IgD-negative memory B cell (primary cell): ENCODE data around the gene MTERF4. TPM values are rescaled to one million over a fixed set of nuclear protein-coding genes. Genes with fewer than 3 reads are reported as not detected.

Source experiments
- H3K27ac Mint-ChIP-seq, 3 donors: one replicate each; pipeline ENCODE4 v1.8.0; 2020 to 2022; ENCODE audit warnings: mild to moderate bottlenecking in 3 of 3, mixed read lengths in 3 of 3, moderate library complexity in 1 of 3
- H3K27me3 Mint-ChIP-seq: one replicate; pipeline ENCODE4 v1.8.0; 2021; ENCODE audit warnings: mixed read lengths
- H3K36me3 Mint-ChIP-seq: one replicate; pipeline ENCODE4 v1.8.0; 2020; ENCODE audit warnings: mild to moderate bottlenecking, mixed read lengths
- H3K4me1 Mint-ChIP-seq, 3 donors: one replicate each; pipeline ENCODE4 v1.8.0; 2020 to 2022; ENCODE audit warnings: mixed read lengths in 3 of 3, mild to moderate bottlenecking in 1 of 3
- H3K4me3 Mint-ChIP-seq, 4 donors: one replicate each; pipeline ENCODE4 v1.8.0; 2020 to 2022; ENCODE audit warnings: mild to moderate bottlenecking in 4 of 4, mixed read lengths in 4 of 4, moderate library complexity in 3 of 4
- H3K9me3 Mint-ChIP-seq, 3 donors: one replicate each; pipeline ENCODE4 v1.8.0; 2020 to 2021; ENCODE audit warnings: mixed read lengths in 3 of 3, mild to moderate bottlenecking in 1 of 3
- polyA plus RNA-seq: library from polyadenylated mRNA; unstranded; fragments of 300-500 nt; fragmentation: Illumina TruSeq; gene quantifications from one replicate; pipeline ENCODE4 v1.2.3, GENCODE V29; 2021

Gene MTERF4
- polyA plus RNA-seq, 1 donor from 2014 or later = 65.6 TPM

DNA sequence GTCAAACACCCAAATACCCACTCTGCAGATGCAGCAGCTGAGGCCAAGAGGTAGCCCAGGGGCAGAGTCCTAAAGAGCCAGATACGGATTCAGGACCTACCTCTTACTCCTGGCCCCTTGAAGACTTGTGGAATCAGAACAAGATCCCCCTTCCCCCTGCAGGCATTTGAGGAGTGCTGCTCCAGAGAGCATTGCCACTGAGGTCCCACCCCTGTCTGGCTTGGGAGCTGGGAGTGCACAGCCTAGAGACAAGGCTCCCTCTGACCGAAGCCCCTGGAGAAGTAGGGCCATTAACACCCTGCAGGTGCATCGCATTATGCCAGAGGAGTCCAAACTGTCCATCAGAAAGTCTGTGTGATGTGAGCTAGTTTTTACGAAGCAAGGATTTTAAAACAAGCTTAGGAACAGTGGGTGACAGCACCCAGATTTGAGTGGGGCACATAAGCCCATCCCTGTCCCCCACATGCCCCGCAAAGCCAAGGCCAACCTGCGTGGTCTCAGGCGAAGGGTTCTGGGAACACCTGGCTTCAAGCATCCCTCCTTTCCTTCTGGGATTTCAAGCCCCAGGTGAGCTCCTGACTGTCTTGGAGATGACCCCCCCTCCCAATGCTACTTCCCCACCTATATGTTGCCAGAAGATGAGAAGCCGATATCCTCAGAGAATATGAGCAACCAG lies 48.4 kb downstream of the MTERF4 start:
- Mint-ChIP-seq H3K27me3 (no peaks in the 10 kb centered on the region), H3K4me3 (no peak overlapping the region), H3K36me3 (peaks cover 7% of the 10 kb centered on the region), H3K4me1 (peaks cover 0 to 5% (median 3%) of the 10 kb centered on the region in 3 donors), H3K9me3 (no peaks in the 10 kb centered on the region), H3K27ac (peak overlapping the region in 2 of 3 donors; percentile 34 to 50)

DNA sequence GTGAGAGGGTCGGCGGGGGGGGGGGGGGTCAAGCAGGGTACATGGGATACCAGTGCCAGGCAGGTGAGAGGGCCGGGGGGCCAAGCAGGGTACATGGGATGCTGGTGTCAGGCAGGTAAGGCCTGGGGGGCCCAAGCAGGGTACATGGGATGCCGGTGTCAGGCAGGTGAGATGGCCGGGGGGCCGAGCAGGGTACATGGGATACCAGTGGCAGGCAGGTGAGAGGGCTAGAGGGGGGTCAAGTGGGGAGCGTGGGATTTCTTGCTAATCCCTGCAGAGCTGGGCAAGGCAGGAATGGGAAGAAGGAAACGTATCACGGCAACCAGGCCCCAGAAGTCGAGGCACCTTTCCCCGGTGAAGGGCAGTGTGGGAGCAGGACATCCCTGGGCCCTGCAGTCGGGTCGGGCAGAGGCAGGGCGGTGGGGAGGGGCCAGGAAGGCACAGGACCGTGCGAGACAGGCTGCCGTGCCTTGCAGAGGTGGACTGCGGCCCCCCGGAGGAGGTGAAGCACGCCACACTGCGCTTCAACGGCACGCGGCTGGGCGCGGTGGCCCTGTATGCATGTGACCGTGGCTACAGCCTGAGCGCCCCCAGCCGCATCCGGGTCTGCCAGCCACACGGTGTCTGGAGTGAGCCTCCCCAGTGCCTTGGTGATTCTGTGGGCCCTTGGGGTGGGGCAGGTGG lies 49.3 kb downstream of the MTERF4 start:
- Mint-ChIP-seq H3K36me3 (peaks cover 7% of the 10 kb centered on the region), H3K27ac (no peak overlapping the region), H3K9me3 (no peaks in the 10 kb centered on the region), H3K4me1 (peaks cover 0 to 4% (median 2%) of the 10 kb centered on the region in 3 donors), H3K4me3 (no peak overlapping the region), H3K27me3 (no peaks in the 10 kb centered on the region)

DNA sequence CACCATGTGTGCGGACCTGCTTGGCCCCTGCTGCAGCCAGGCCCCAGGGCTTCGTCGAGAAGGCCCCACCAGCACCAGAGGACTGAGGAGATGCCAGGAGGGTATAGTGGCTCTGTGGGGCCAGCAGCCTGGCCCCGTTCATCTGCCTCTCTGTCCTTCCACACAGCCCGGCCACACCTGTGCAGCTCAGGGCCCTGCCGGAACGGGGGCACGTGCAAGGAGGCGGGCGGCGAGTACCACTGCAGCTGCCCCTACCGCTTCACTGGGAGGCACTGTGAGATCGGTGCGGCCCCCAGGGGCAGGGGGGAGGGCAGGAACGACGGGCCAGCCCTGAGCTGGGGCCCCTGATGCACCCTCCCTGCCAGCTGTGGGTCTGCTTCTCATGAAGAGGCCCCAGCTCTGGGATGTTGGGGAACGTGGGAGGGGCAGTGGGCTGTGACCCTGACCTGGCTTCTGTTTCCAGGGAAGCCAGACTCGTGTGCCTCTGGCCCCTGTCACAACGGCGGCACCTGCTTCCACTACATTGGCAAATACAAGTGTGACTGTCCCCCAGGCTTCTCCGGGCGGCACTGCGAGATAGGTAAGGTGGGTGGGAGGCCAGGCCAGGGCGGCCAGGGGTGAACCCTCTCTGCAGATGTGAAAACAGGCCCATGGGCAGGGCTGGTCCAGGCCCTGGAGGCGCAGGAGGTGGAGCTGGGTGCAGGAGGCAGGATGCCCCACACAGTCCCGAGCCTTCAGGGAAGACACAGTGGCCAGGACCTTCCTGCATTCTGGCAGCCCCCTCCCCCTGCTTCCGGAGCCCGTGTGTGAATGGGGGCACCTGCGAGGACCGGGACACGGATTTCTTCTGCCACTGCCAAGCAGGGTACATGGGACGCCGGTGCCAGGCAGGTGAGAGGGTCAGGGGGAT lies 50.3 kb downstream of the MTERF4 start:
- H3K27ac Mint-ChIP-seq = peak overlapping the region in 1 of 3 donors; percentile 39
- peaks cover 7% of the 10 kb centered on the region for H3K36me3 Mint-ChIP-seq
- peaks cover 0 to 3% (median 0%) of the 10 kb centered on the region in 3 donors for H3K4me1 Mint-ChIP-seq
- no peaks in the 10 kb centered on the region for H3K9me3 Mint-ChIP-seq
- no peaks in the 10 kb centered on the region for H3K27me3 Mint-ChIP-seq
- no peak overlapping the region for H3K4me3 Mint-ChIP-seq

DNA sequence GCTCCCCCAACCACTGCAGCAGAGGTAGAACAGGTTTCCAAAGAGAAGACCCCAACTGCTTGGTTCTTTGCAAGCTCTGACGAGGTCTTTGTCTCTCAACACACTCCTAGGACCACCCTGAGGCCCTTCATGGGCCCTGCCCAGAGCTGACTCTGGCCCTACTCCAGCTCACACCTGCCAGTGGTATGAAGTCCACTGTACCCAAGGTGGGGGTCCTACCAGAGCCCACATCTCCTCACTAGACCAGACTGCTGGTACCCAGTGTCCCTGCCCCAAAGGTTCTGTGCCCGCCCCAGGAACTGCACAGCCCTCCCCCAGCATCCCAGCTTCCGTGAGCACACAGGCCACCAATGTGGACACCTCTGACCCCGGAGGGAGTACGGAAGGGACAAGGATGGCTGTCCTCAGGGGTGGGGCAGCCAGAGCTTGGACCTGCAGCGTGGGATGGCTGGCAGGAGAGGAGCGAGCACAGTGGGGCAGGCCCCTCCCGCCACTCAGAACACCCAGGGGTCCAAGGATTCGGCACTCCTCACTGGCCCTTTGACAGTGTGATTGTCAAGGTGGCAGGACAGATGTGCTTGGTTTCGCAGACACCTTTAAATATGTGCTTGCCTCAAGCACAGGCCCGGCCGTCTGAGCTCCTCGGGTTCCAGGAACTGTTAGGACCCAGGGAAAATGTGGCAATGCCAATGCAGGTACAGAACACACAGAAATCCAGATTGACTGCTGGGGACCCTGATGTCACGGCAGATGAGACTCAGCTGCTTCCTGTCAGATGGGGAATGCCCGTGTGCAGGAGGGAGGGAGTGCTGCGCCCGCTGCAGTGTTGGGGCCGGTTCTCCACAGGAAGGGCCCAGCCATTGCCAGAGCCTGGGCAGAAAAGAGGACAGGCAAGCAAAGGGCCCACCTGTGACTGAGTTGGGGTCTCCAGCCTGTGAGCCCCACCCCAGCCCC lies 51.2 kb downstream of the MTERF4 start:
- H3K36me3 Mint-ChIP-seq = peaks cover 10% of the 10 kb centered on the region
- peak overlapping the region in 2 of 3 donors; percentile 39 to 74 for H3K27ac Mint-ChIP-seq
- H3K9me3 Mint-ChIP-seq = no peaks in the 10 kb centered on the region
- H3K27me3 Mint-ChIP-seq = no peaks in the 10 kb centered on the region
- H3K4me3 Mint-ChIP-seq = no peak overlapping the region
- H3K4me1 Mint-ChIP-seq = peaks cover 0 to 3% (median 0%) of the 10 kb centered on the region in 3 donors

DNA sequence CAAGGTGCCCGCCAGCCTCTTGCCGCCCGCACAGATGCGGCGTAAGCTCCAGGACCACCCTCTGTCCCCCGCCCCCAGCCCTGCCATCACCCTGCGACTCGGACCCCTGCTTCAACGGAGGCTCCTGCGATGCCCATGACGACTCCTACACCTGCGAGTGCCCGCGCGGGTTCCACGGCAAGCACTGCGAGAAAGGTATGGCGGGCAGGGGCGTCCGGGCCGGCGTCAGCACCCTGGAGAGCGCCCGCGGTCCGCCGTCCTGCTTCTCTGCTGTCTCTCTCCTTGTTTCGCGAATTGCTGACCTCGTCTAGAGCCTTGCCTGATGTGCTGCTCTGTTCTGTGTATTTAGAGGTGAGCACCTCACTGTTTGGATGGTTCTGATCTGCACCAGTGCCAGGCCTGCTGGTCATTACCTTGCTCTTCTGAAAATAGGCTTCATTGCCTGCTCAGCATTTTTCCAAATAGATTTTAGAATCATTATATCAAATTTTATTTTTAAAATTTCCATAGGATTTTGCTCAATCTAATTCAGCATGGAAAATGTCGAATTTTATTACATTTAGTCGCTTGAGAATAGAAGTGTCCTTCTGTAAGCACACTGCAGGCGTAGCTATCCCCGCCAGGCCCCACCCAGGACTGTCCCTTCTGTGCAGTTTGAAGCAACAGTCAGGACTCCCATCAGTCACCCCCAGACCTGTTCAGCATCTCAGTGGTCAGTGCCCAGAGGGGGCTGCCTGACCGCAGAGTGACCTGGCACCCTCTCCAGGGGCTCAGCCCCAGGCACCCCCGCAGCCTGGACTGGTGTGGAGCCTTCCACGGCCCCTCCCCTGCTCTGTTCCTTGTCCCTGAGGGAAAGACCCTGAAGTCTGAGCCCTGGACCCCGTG lies 52.1 kb downstream of the MTERF4 start:
- H3K27ac Mint-ChIP-seq = no peak overlapping the region
- H3K4me3 Mint-ChIP-seq = peak overlapping the region in 1 of 4 donors; percentile 30
- peaks cover 12% of the 10 kb centered on the region for H3K36me3 Mint-ChIP-seq
- H3K27me3 Mint-ChIP-seq = no peaks in the 10 kb centered on the region
- H3K9me3 Mint-ChIP-seq = peaks cover 0 to 3% (median 0%) of the 10 kb centered on the region in 3 donors
- H3K4me1 Mint-ChIP-seq = peaks cover 0 to 3% (median 0%) of the 10 kb centered on the region in 3 donors

DNA sequence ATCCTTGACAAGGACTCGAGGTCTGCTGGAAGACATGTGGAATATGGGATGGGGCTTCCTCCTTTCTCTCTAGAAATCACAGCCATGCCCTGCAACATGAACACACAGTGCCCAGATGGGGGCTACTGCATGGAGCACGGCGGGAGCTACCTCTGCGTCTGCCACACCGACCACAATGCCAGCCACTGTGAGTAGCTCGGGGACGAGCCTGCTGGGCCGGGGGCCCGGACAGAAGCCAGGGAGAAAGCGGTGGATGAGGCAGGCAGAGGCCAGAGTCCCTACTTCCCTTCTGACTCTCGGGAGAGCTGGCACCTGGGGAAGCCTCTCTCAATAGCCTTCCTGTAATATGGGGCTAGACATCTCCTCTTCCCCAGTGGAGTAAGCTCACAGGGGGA lies 53.1 kb downstream of the MTERF4 start:
- peak overlapping the region in 1 of 4 donors; percentile 12 for H3K4me3 Mint-ChIP-seq
- H3K36me3 Mint-ChIP-seq = peaks cover 8% of the 10 kb centered on the region
- peak overlapping the region in 2 of 3 donors; percentile 28 to 53 for H3K27ac Mint-ChIP-seq
- H3K27me3 Mint-ChIP-seq = no peaks in the 10 kb centered on the region
- H3K4me1 Mint-ChIP-seq = peaks cover 0 to under 1% (median under 1%) of the 10 kb centered on the region in 3 donors
- H3K9me3 Mint-ChIP-seq = peaks cover 0 to 4% (median 0%) of the 10 kb centered on the region in 3 donors

DNA sequence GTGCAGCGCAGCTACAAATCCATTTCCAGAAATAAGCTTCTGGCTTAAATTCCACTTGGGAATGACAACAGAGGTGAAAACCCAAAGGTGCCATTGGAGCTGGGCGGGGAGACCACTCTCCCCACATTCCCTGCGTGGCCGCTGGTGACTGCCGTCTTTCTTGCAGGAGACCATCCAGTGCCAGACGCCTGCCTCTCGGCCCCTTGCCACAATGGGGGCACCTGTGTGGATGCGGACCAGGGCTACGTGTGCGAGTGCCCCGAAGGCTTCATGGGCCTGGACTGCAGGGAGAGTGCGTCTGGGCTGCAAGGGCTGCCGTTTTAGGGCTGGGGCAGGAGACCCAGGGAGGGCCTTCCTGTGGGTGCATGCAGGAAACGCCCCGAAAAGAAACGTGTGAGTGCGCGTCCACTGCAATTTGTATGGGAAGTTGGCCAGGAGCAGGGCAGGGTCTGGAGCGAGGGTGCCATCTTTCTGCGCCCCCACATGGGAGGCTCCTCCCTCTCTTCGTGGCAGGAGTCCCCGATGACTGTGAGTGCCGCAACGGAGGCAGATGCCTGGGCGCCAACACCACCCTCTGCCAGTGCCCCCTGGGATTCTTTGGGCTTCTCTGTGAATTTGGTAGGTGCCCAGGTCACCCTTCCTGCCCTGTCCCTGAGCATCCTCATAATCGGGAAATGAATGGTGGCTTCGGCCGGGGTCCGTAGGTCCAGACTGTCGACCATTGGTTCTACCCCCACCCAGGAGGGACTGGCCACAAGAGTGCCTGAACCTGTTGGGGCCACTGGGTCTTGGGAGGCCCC lies 53.7 kb downstream of the MTERF4 start:
- no peaks in the 10 kb centered on the region for H3K27me3 Mint-ChIP-seq
- no peak overlapping the region for H3K4me3 Mint-ChIP-seq
- H3K9me3 Mint-ChIP-seq = peaks cover 0 to 4% (median 0%) of the 10 kb centered on the region in 3 donors
- H3K36me3 Mint-ChIP-seq = peaks cover 10% of the 10 kb centered on the region
- H3K4me1 Mint-ChIP-seq = peaks cover 4 to 5% (median 5%) of the 10 kb centered on the region in 3 donors
- peak overlapping the region; percentile 28 to 53 (median 35) for H3K27ac Mint-ChIP-seq

DNA sequence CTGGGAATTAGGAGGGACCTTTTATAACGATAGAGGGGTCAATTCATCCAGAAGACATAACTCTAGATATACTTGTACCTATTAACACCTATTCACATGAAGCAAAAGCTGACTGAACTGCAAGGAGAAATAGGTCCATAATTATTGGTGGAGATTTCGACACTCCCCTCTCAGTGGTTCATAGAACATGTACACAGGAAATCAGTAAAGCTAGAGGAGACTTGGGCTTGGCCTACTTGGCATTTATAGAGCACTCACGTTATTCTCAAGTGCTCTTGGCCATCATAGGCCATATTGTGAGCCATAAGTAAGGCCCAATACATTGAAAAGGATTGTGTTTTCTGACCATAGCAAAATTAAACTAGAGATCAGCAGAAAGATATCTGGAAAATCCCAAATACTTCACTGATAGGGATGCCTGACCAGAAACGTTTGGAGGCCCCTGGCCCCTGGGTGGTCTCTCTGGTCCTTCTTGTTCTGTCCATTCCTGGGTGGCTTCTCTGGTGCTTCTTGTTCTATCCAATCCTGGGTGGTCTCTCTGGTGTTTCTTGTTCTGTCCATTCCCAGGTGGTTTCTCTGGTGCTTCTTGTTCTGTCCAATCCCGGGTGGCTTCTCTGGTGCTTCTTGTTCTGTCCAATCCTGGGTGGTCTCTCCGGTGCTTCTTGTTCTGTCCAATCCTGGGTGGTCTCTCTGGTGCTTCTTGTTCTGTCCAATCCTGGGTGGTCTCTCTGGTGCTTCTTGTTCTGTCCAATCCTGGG lies 54.7 kb downstream of the MTERF4 start:
- Mint-ChIP-seq H3K4me1 (peaks cover 9 to 13% (median 13%) of the 10 kb centered on the region in 3 donors), H3K9me3 (peaks cover 0 to 4% (median 1%) of the 10 kb centered on the region in 3 donors), H3K36me3 (peaks cover 10% of the 10 kb centered on the region), H3K27ac (peak overlapping the region in 1 of 3 donors; percentile 75), H3K4me3 (no peak overlapping the region), H3K27me3 (no peaks in the 10 kb centered on the region)

Other genes with a start within 250 kb of the MTERF4 start
- not detected for gene AGXT, start 233.5 kb downstream of the MTERF4 start, polyA plus RNA-seq
- not detected for gene MAB21L4, start 206.1 kb downstream of the MTERF4 start, polyA plus RNA-seq
- not detected for gene CROCC2, start 196.0 kb downstream of the MTERF4 start, polyA plus RNA-seq
- gene SNED1, start 103.7 kb downstream of the MTERF4 start, polyA plus RNA-seq = 17.0 TPM
- 10.3 TPM for gene PASK, start 47.2 kb upstream of the MTERF4 start, polyA plus RNA-seq
- 94.7 TPM for gene PPP1R7, start 48.2 kb upstream of the MTERF4 start, polyA plus RNA-seq
- not detected for gene ANO7, start 86.4 kb upstream of the MTERF4 start, polyA plus RNA-seq
- gene HDLBP, start 213.4 kb upstream of the MTERF4 start, polyA plus RNA-seq = 55.3 TPM
- 134 TPM for gene SEPTIN2, start 213.6 kb upstream of the MTERF4 start, polyA plus RNA-seq